HEK293 (cell line): Measurements from ENCODE around the gene MAP6.

ENCODE experiments used
- GFI1B ChIP-seq: fragments of 450-650 bp; formaldehyde crosslinking; IDR thresholded peaks from 2 replicates; pipeline ENCODE4 v1.5.1; 2016; ENCODE audit warnings: missing biosample characterization, missing genetic modification characterization
- HOXD13 ChIP-seq: sonication (generic); formaldehyde crosslinking; IDR thresholded peaks from 2 replicates; pipeline ENCODE4 v1.8.0; 2022; ENCODE audit warnings: missing genetic modification reagents, borderline replicate concordance
- MYNN ChIP-seq: fragments of 450-650 bp; formaldehyde crosslinking; IDR thresholded peaks from 2 replicates; pipeline ENCODE4 v1.5.1; 2016; ENCODE audit warnings: missing biosample characterization, missing genetic modification characterization, borderline replicate concordance
- RBAK ChIP-seq: fragments of 450-650 bp; formaldehyde crosslinking; IDR thresholded peaks from 2 replicates; pipeline ENCODE4 v1.5.1; 2016; ENCODE audit warnings: missing biosample characterization, missing genetic modification characterization
- YY2 ChIP-seq: fragments of 450-650 bp; formaldehyde crosslinking; IDR thresholded peaks from 2 replicates; pipeline ENCODE4 v1.5.1; 2016; ENCODE audit warnings: missing biosample characterization, missing genetic modification characterization
- ZBTB21 ChIP-seq: fragments of 450-650 bp; formaldehyde crosslinking; IDR thresholded peaks from 2 replicates; pipeline ENCODE4 v1.5.1; 2017; ENCODE audit warnings: missing biosample characterization, missing genetic modification characterization
- ZBTB8A ChIP-seq: fragments of 450-650 bp; formaldehyde crosslinking; IDR thresholded peaks from 2 replicates; pipeline ENCODE4 v1.5.1; 2016; ENCODE audit warnings: missing biosample characterization, missing genetic modification characterization
- ZFHX2 ChIP-seq: fragments of 450-650 bp; formaldehyde crosslinking; conservative IDR thresholded peaks from 2 replicates; pipeline ENCODE4 v1.5.1; 2016; ENCODE audit warnings: missing biosample characterization, missing genetic modification characterization
- ZFP69B ChIP-seq: fragments of 450-650 bp; formaldehyde crosslinking; IDR thresholded peaks from 2 replicates; pipeline ENCODE4 v1.5.1; 2016; ENCODE audit warnings: missing biosample characterization, missing genetic modification characterization
- ZIC2 ChIP-seq: fragments of 450-650 bp; formaldehyde crosslinking; IDR thresholded peaks from 2 replicates; pipeline ENCODE4 v1.5.1; 2016; ENCODE audit warnings: missing biosample characterization, missing genetic modification characterization
- ZNF133 ChIP-seq: fragments of 450-650 bp; formaldehyde crosslinking; IDR thresholded peaks from 2 replicates; pipeline ENCODE4 v1.5.1; 2016; ENCODE audit warnings: missing biosample characterization, missing genetic modification characterization
- ZNF169 ChIP-seq: fragments of 450-650 bp; formaldehyde crosslinking; IDR thresholded peaks from 2 replicates; pipeline ENCODE4 v1.5.1; 2016; ENCODE audit warnings: missing biosample characterization, missing genetic modification characterization
- ZNF19 ChIP-seq: fragments of 450-650 bp; formaldehyde crosslinking; IDR thresholded peaks from 2 replicates; pipeline ENCODE4; 2016; ENCODE audit warnings: missing biosample characterization, missing genetic modification characterization, low read depth
- ZNF24 ChIP-seq: fragments of 450-650 bp; formaldehyde crosslinking; IDR thresholded peaks from 2 replicates; pipeline ENCODE4 v1.5.1; 2016; ENCODE audit warnings: missing biosample characterization, missing genetic modification characterization
- ZNF324 ChIP-seq: fragments of 450-650 bp; formaldehyde crosslinking; IDR thresholded peaks from 2 replicates; pipeline ENCODE4 v1.5.1; 2016; ENCODE audit warnings: missing biosample characterization, missing genetic modification characterization
- ZNF354C ChIP-seq: fragments of 450-650 bp; formaldehyde crosslinking; IDR thresholded peaks from 2 replicates; pipeline ENCODE4 v1.5.1; 2016; ENCODE audit warnings: missing biosample characterization, missing genetic modification characterization, low read depth, borderline replicate concordance
- ZNF416 ChIP-seq: fragments of 450-650 bp; formaldehyde crosslinking; IDR thresholded peaks from 2 replicates; pipeline ENCODE4 v1.5.1; 2016; ENCODE audit warnings: missing biosample characterization, missing genetic modification characterization
- ZNF707 ChIP-seq: fragments of 450-650 bp; formaldehyde crosslinking; IDR thresholded peaks from 2 replicates; pipeline ENCODE4 v1.5.1; 2016; ENCODE audit warnings: missing biosample characterization, missing genetic modification characterization
- ZSCAN16 ChIP-seq: fragments of 450-650 bp; formaldehyde crosslinking; IDR thresholded peaks from 2 replicates; pipeline ENCODE4 v1.5.1; 2016; ENCODE audit warnings: missing biosample characterization, missing genetic modification characterization
- TF ChIP-seq, protein P1 (sequence below): fragments of 450-650 bp; formaldehyde crosslinking; IDR thresholded peaks from 2 replicates; pipeline ENCODE4 v1.5.1; 2016; ENCODE audit warnings: missing biosample characterization, missing genetic modification characterization, low read depth
- TF ChIP-seq, protein P2 (sequence below): fragments of 450-650 bp; formaldehyde crosslinking; IDR thresholded peaks from 2 replicates; pipeline ENCODE4 v1.5.1; 2016; ENCODE audit warnings: missing biosample characterization, missing genetic modification characterization
- TF ChIP-seq, protein P3 (sequence below): fragments of 450-650 bp; formaldehyde crosslinking; conservative IDR thresholded peaks from 2 replicates; pipeline ENCODE4 v1.5.1; 2016; ENCODE audit warnings: low read depth, missing biosample characterization, missing genetic modification characterization
- TF ChIP-seq, protein P4 (sequence below): IDR thresholded peaks from 2 replicates; pipeline ENCODE4 v1.6.1; 2011; ENCODE audit warnings: mild to moderate bottlenecking, low read depth, low read length, borderline replicate concordance
- TF ChIP-seq, protein P5 (sequence below): fragments of 450-650 bp; formaldehyde crosslinking; IDR thresholded peaks from 2 replicates; pipeline ENCODE4 v1.5.1; 2017; ENCODE audit warnings: missing biosample characterization, missing genetic modification characterization
- TF ChIP-seq, protein P6 (sequence below): fragments of 450-650 bp; formaldehyde crosslinking; IDR thresholded peaks from 2 replicates; pipeline ENCODE4 v1.5.1; 2016; ENCODE audit warnings: missing biosample characterization, missing genetic modification characterization

MAP6 gene

DNA sequence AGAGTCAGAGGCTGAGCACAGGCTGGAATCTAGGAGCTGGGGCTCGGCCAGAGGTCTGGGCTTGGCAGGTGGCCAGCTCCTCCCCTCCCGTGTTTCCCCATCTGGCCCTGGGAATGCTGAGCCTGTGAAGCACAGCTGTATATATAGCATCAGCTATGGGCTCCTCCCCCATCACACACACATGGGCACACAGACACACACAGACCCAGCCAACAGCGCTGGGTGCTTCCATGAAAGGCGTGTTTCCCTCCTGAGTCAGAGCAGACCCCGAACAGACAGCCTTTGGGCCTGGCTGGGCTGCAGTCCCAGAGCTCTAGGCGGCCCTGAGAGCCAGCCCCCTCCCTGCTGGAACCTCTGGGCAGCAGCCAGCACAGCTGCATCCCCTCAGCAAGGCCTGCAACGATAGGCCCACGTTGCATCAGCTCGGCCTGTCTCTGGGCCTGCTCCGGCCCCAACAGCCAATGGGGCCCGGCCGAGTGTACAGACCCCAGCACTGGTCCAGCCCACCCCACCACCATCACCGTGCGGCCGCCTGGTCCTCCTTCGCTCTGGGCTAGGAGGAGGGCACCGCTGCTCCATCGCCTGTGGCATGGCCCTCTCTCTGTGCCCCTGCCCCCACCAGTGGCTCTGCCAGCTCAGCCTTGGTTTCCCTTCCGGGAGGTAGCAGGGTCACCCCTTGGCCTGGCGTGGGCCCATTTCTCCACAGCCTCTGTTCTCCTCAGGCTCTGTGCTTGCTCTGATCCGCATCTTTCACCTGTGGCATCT lies 114.4 kb downstream of the MAP6 start (continued):
- TF ChIP-seq, protein P1, sequence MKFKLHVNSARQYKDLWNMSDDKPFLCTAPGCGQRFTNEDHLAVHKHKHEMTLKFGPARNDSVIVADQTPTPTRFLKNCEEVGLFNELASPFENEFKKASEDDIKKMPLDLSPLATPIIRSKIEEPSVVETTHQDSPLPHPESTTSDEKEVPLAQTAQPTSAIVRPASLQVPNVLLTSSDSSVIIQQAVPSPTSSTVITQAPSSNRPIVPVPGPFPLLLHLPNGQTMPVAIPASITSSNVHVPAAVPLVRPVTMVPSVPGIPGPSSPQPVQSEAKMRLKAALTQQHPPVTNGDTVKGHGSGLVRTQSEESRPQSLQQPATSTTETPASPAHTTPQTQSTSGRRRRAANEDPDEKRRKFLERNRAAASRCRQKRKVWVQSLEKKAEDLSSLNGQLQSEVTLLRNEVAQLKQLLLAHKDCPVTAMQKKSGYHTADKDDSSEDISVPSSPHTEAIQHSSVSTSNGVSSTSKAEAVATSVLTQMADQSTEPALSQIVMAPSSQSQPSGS, result no peak
- 0 out of 2 replicates have a peak, but pooled peaks have one; percentile 12 for TF ChIP-seq ZBTB8A (tag by site-specific recombination)
- no peak for TF ChIP-seq ZNF354C (tag by site-specific recombination)
- TF ChIP-seq, protein P2, sequence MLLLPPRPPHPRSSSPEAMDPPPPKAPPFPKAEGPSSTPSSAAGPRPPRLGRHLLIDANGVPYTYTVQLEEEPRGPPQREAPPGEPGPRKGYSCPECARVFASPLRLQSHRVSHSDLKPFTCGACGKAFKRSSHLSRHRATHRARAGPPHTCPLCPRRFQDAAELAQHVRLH (tag by site-specific recombination), result no peak
- TF ChIP-seq, protein P3, sequence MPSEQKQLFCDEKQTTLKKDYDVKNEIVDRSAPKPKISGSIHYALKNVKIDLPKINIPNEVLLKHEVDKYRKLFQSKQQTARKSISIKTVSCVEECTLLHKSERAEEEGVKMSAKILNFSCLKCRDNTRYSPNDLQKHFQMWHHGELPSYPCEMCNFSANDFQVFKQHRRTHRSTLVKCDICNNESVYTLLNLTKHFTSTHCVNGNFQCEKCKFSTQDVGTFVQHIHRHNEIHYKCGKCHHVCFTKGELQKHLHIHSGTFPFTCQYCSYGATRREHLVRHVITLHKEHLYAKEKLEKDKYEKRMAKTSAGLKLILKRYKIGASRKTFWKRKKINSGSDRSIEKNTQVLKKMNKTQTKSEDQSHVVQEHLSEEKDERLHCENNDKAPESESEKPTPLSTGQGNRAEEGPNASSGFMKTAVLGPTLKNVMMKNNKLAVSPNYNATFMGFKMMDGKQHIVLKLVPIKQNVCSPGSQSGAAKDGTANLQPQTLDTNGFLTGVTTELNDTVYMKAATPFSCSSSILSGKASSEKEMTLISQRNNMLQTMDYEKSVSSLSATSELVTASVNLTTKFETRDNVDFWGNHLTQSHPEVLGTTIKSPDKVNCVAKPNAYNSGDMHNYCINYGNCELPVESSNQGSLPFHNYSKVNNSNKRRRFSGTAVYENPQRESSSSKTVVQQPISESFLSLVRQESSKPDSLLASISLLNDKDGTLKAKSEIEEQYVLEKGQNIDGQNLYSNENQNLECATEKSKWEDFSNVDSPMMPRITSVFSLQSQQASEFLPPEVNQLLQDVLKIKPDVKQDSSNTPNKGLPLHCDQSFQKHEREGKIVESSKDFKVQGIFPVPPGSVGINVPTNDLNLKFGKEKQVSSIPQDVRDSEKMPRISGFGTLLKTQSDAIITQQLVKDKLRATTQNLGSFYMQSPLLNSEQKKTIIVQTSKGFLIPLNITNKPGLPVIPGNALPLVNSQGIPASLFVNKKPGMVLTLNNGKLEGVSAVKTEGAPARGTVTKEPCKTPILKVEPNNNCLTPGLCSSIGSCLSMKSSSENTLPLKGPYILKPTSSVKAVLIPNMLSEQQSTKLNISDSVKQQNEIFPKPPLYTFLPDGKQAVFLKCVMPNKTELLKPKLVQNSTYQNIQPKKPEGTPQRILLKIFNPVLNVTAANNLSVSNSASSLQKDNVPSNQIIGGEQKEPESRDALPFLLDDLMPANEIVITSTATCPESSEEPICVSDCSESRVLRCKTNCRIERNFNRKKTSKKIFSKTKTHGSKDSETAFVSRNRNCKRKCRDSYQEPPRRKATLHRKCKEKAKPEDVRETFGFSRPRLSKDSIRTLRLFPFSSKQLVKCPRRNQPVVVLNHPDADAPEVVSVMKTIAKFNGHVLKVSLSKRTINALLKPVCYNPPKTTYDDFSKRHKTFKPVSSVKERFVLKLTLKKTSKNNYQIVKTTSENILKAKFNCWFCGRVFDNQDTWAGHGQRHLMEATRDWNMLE (tag by site-specific recombination), result peak; percentile 50; the same call in 1 of the 2 replicates
- peak; percentile 55; the same call in 1 of the 2 replicates for TF ChIP-seq ZNF324 (tag by site-specific recombination)
- TF ChIP-seq, protein P4, sequence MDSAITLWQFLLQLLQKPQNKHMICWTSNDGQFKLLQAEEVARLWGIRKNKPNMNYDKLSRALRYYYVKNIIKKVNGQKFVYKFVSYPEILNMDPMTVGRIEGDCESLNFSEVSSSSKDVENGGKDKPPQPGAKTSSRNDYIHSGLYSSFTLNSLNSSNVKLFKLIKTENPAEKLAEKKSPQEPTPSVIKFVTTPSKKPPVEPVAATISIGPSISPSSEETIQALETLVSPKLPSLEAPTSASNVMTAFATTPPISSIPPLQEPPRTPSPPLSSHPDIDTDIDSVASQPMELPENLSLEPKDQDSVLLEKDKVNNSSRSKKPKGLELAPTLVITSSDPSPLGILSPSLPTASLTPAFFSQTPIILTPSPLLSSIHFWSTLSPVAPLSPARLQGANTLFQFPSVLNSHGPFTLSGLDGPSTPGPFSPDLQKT, result no peak
- no peak for TF ChIP-seq GFI1B (tag by site-specific recombination)
- TF ChIP-seq HOXD13, result peak; percentile 87; the same call in 1 of the 2 replicates
- no peak for TF ChIP-seq ZNF19
- no peak for TF ChIP-seq YY2
- no peak for TF ChIP-seq RBAK (tag by site-specific recombination)
- 0 out of 2 replicates have a peak, but pooled peaks have one; percentile 30 for TF ChIP-seq ZSCAN16 (tag by site-specific recombination)
- no peak for TF ChIP-seq ZNF416
- no peak for TF ChIP-seq ZNF707 (tag by site-specific recombination)
- TF ChIP-seq, protein P5, sequence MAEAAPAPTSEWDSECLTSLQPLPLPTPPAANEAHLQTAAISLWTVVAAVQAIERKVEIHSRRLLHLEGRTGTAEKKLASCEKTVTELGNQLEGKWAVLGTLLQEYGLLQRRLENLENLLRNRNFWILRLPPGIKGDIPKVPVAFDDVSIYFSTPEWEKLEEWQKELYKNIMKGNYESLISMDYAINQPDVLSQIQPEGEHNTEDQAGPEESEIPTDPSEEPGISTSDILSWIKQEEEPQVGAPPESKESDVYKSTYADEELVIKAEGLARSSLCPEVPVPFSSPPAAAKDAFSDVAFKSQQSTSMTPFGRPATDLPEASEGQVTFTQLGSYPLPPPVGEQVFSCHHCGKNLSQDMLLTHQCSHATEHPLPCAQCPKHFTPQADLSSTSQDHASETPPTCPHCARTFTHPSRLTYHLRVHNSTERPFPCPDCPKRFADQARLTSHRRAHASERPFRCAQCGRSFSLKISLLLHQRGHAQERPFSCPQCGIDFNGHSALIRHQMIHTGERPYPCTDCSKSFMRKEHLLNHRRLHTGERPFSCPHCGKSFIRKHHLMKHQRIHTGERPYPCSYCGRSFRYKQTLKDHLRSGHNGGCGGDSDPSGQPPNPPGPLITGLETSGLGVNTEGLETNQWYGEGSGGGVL (tag by site-specific recombination), result peak; percentile 45; the same call in 1 of the 2 replicates
- TF ChIP-seq ZNF133 (tag by site-specific recombination), result no peak
- TF ChIP-seq MYNN (tag by site-specific recombination), result no peak
- TF ChIP-seq, protein P6, sequence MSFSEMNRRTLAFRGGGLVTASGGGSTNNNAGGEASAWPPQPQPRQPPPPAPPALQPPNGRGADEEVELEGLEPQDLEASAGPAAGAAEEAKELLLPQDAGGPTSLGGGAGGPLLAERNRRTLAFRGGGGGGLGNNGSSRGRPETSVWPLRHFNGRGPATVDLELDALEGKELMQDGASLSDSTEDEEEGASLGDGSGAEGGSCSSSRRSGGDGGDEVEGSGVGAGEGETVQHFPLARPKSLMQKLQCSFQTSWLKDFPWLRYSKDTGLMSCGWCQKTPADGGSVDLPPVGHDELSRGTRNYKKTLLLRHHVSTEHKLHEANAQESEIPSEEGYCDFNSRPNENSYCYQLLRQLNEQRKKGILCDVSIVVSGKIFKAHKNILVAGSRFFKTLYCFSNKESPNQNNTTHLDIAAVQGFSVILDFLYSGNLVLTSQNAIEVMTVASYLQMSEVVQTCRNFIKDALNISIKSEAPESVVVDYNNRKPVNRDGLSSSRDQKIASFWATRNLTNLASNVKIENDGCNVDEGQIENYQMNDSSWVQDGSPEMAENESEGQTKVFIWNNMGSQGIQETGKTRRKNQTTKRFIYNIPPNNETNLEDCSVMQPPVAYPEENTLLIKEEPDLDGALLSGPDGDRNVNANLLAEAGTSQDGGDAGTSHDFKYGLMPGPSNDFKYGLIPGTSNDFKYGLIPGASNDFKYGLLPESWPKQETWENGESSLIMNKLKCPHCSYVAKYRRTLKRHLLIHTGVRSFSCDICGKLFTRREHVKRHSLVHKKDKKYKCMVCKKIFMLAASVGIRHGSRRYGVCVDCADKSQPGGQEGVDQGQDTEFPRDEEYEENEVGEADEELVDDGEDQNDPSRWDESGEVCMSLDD (tag by site-specific recombination), result no peak
- no peak for TF ChIP-seq ZBTB21 (tag by site-specific recombination)
- peak; percentile 37; the same call in 1 of the 2 replicates for TF ChIP-seq ZIC2 (tag by site-specific recombination)
- 0 out of 2 replicates have a peak, but pooled peaks have one; percentile 9 for TF ChIP-seq ZFHX2 (tag by site-specific recombination)
- 0 out of 2 replicates have a peak, but pooled peaks have one; percentile 33 for TF ChIP-seq ZFP69B (tag by site-specific recombination)
- TF ChIP-seq ZNF24 (tag by site-specific recombination), result peak; percentile 54; the same call in 1 of the 2 replicates
- TF ChIP-seq ZNF169 (tag by site-specific recombination), result no peak
